Loucy (cell line): ENCODE measurements around the gene RNF152.

ENCODE experiments used
- H2AFZ ChIP-seq: fragments of 200-600 bp; sonication (generic); 2 replicates; pipeline ENCODE4 v1.6.0; 2016; ENCODE audit warnings: antibody characterized with exemption, mild to moderate bottlenecking, low read length, moderate library complexity
- H3F3A ChIP-seq: fragments of 200-600 bp; 2 replicates; pipeline ENCODE4 v1.6.0; 2016; ENCODE audit warnings: antibody characterized with exemption, low read depth, mild to moderate bottlenecking
- H3K27me3 ChIP-seq: fragments of 200-600 bp; sonication (generic); 2 replicates; pipeline ENCODE4 v1.6.1; 2014; ENCODE audit warnings: low read length, mild to moderate bottlenecking; ENCODE audit not compliant: insufficient read depth, poor library complexity, severe bottlenecking
- H3K36me3 ChIP-seq: fragments of 200-600 bp; sonication (generic); 2 replicates; pipeline ENCODE4 v1.6.1; 2016; ENCODE audit warnings: low read length; ENCODE audit not compliant: insufficient read depth
- H3K4me1 ChIP-seq: fragments of 200-600 bp; sonication (generic); 2 replicates; pipeline ENCODE4 v1.5.1; 2014; ENCODE audit warnings: low read length, mild to moderate bottlenecking; ENCODE audit not compliant: insufficient read depth, poor library complexity, severe bottlenecking
- H3K4me2 ChIP-seq: fragments of 200-600 bp; sonication (generic); 2 replicates; pipeline ENCODE4 v1.6.0; 2014; ENCODE audit warnings: antibody characterized with exemption, low read length, low read depth, mild to moderate bottlenecking; ENCODE audit not compliant: poor library complexity, severe bottlenecking
- H3K4me3 ChIP-seq: fragments of 200-600 bp; sonication (generic); 2 replicates; pipeline ENCODE4 v1.5.1; 2014; ENCODE audit warnings: low read length, mild to moderate bottlenecking, mixed read lengths; ENCODE audit not compliant: poor library complexity, severe bottlenecking
- H3K79me2 ChIP-seq: fragments of 200-600 bp; sonication (generic); 2 replicates; pipeline ENCODE4 v1.6.1; 2014; ENCODE audit warnings: low read length; ENCODE audit not compliant: insufficient read depth
- H3K9ac ChIP-seq: fragments of 200-600 bp; sonication (generic); 2 replicates; pipeline ENCODE4 v1.6.0; 2014; ENCODE audit warnings: mild to moderate bottlenecking, low read depth, low read length, moderate library complexity; ENCODE audit not compliant: poor library complexity, severe bottlenecking
- H3K9me2 ChIP-seq: fragments of 200-600 bp; sonication (generic); replicated peaks from 2 replicates; pipeline ENCODE4 v1.6.1; 2016; ENCODE audit warnings: low read depth, low read length, mixed read lengths
- H3K9me3 ChIP-seq: fragments of 200-600 bp; sonication (generic); 2 replicates; pipeline ENCODE4 v1.6.1; 2014; ENCODE audit warnings: mild to moderate bottlenecking, antibody characterized with exemption, low read length, low read depth; ENCODE audit not compliant: insufficient read depth
- H4K20me1 ChIP-seq: fragments of 200-600 bp; sonication (generic); 2 replicates; pipeline ENCODE4 v1.6.0; 2014; ENCODE audit warnings: antibody characterized with exemption, low read length, mild to moderate bottlenecking; ENCODE audit not compliant: insufficient read depth, poor library complexity, severe bottlenecking
- EZH2phosphoT487 ChIP-seq: fragments of 200-600 bp; IDR thresholded peaks from 2 replicates; pipeline ENCODE4 v1.6.1; 2018; ENCODE audit warnings: antibody characterized with exemption, mild to moderate bottlenecking, moderate library complexity, borderline replicate concordance
- TF ChIP-seq, protein P1 (sequence below): fragments of 200-600 bp; sonication (generic); conservative IDR thresholded peaks from 2 replicates; pipeline ENCODE4 v1.5.1; 2014; ENCODE audit warnings: mild to moderate bottlenecking, antibody characterized with exemption, low read length

Gene RNF152, protein sequence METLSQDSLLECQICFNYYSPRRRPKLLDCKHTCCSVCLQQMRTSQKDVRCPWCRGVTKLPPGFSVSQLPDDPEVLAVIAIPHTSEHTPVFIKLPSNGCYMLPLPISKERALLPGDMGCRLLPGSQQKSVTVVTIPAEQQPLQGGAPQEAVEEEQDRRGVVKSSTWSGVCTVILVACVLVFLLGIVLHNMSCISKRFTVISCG

DNA sequence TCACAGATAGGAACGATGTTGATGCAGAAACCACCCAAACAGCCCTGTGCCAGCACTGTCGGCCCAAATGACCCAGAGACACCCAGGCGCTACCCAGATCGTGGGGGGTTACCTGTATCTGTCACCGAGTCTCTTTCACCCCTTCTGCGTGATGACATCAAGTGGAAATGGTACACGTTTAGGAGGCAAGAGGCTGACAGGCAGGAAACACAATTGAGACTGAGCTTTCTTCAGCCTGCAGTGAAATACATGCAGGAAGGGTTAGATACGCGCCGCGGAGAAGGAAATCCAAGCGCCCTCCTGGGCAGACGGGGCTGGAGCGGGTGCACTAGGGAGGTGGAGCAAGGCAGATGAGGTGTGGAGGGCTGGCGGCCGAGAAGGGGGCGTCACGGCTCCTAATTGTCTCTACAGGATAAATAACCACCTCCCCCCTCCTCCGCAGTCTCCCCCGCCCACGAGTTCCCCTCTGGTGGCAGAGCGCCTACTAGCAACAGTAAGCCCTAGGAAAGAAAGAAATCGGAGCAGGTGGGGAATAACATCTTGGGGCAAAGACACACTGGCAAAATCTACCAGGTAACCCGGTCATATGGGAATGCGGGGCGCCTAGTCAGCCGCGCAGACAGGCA is at the start of gene RNF152:
TSS of gene RNF152 (minus strand) at position 325 of the 626 bp plus-strand sequence. CDS start 76,544 bp downstream, outside the sequence.
- Histone ChIP-seq H3K9me2 (no peaks in the 10 kb centered on the region), H3K9me3 (no peaks in the 10 kb centered on the region), H4K20me1 (no peaks in the 10 kb centered on the region), H3F3A (no peaks in the 10 kb centered on the region), H3K4me1 (peaks cover 9% of the 10 kb centered on the region), H3K4me3 (peak within 1 kb of the TSS; percentile 79), H3K79me2 (no peaks in the 10 kb centered on the region), H3K4me2 (peak within 1 kb of the TSS; percentile 90), H3K36me3 (no peaks in the 10 kb centered on the region), H3K27me3 (peaks cover 24% of the 10 kb centered on the region), H2AFZ (peak within 1 kb of the TSS; percentile 82), H3K9ac (peak within 1 kb of the TSS; percentile 61)
- TF ChIP-seq, protein P1, sequence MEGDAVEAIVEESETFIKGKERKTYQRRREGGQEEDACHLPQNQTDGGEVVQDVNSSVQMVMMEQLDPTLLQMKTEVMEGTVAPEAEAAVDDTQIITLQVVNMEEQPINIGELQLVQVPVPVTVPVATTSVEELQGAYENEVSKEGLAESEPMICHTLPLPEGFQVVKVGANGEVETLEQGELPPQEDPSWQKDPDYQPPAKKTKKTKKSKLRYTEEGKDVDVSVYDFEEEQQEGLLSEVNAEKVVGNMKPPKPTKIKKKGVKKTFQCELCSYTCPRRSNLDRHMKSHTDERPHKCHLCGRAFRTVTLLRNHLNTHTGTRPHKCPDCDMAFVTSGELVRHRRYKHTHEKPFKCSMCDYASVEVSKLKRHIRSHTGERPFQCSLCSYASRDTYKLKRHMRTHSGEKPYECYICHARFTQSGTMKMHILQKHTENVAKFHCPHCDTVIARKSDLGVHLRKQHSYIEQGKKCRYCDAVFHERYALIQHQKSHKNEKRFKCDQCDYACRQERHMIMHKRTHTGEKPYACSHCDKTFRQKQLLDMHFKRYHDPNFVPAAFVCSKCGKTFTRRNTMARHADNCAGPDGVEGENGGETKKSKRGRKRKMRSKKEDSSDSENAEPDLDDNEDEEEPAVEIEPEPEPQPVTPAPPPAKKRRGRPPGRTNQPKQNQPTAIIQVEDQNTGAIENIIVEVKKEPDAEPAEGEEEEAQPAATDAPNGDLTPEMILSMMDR, result 0 out of 2 replicates have a peak, but pooled peaks have one; percentile 16
- TF ChIP-seq EZH2phosphoT487, result no peak

DNA sequence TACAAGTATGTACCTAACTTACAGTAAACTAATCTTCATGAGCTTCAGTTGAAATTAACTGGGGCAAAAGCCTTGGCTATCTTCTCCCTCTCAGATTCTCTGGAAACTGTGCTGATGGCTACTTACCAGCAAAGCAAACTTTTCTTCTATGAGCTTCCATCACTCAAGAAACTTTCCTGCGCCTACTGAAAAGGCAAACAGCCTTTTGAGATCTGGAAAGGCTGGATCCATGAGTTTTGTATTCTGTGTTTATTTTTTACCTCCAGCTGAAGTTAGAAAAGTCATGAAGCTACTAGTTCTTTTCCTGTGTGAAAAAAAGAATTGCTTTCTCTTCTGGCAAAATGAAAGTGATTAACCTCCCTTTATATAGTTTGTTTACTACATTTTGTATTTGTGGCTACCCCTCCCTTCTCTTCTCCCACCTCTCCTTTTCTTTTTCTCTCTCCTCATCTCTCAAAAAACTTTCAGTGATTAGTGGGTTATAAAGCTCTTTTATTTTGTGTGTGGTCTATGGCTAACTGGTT is 49.2 kb upstream of the RNF152 start:
- no peak overlapping the region for H3K9ac ChIP-seq
- H3K36me3 ChIP-seq, result no peaks in the 10 kb centered on the region
- TF ChIP-seq EZH2phosphoT487, result no peak
- TF ChIP-seq, protein P1, result no peak
- H3K4me3 ChIP-seq, result peak overlapping the region; percentile 26
- peak overlapping the region; percentile 50 for H3K4me2 ChIP-seq
- H3K9me2 ChIP-seq, result no peaks in the 10 kb centered on the region
- no peaks in the 10 kb centered on the region for H3K27me3 ChIP-seq
- peak overlapping the region; percentile 80 for H2AFZ ChIP-seq
- H3K79me2 ChIP-seq, result no peaks in the 10 kb centered on the region
- no peaks in the 10 kb centered on the region for H4K20me1 ChIP-seq
- peaks cover 14% of the 10 kb centered on the region for H3K4me1 ChIP-seq
- H3K9me3 ChIP-seq, result no peaks in the 10 kb centered on the region; the same call in 1 of the 2 replicates
- H3F3A ChIP-seq, result no peaks in the 10 kb centered on the region

DNA sequence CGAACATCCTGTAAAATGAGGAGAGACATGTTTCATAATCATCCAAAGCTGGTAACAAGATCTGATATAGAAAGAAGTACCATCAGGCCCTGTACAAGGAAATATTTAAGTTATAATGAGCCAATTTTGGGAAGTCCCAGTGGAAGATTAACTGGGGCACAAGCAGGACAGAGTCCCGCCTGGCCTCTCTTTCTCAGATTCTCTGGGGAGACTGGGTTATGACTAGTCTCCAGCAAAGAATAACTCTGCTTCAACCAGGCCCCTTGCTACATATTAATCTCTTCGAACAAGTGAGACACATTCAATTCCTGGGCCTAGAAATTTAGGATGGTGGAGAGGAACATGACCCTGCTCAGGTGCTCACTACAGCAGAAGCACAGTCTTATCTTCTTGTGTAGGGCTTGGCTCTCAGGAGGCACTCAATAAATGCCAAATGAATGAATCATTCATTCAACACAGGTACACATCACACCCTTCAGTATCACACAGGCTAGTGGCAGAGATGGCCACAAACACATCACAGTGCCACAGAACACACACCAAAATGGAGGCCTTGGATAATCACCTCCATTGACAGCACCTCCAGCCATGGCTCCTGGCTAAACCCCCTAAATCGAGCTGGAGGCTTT is 46.4 kb upstream of the RNF152 start:
- H3K9ac ChIP-seq, result no peak overlapping the region
- H3F3A ChIP-seq, result no peaks in the 10 kb centered on the region
- TF ChIP-seq, protein P1, result no peak
- no peaks in the 10 kb centered on the region for H3K9me2 ChIP-seq
- no peaks in the 10 kb centered on the region for H4K20me1 ChIP-seq
- H2AFZ ChIP-seq, result no peak overlapping the region
- no peaks in the 10 kb centered on the region for H3K36me3 ChIP-seq
- H3K79me2 ChIP-seq, result no peaks in the 10 kb centered on the region
- no peak overlapping the region for H3K4me3 ChIP-seq
- H3K4me1 ChIP-seq, result peaks cover 14% of the 10 kb centered on the region
- no peaks in the 10 kb centered on the region for H3K27me3 ChIP-seq
- H3K9me3 ChIP-seq, result no peaks in the 10 kb centered on the region; the same call in 1 of the 2 replicates
- H3K4me2 ChIP-seq, result no peak overlapping the region
